T-helper 1 cell (primary cell): Measurements from ENCODE around the gene GALK2.
"Not testable (repeated sequence)": the region's sequence is repeated elsewhere in the genome, so short reads cannot be mapped to it uniquely, and the experiment has no call there.

Experiments used
- DNase-seq, 5 donors: peaks; one replicate each; pipeline ENCODE4 v3.0.0-alpha.2; 2012 to 2020

GALK2 gene

GRCh38 chr15:49164865-49165264 lies 5.2 kb upstream of the GALK2 start:
- no peak for DNase-seq

GRCh38 chr15:49168016-49168415 lies 2.0 kb upstream of the GALK2 start:
- no peak for DNase-seq

- no peak for DNase-seq
These were observed 1.7 kb downstream of the GALK2 start for GRCh38 chr15:49171790-49172189.

GRCh38 chr15:49174902-49175301 lies 4.9 kb downstream of the GALK2 start:
- DNase-seq = no peak

- DNase-seq = not testable (repeated sequence)
These were observed 5.7 kb downstream of the GALK2 start for GRCh38 chr15:49175582-49176397.

GRCh38 chr15:49178497-49178896 lies 8.4 kb downstream of the GALK2 start:
- no peak for DNase-seq

- DNase-seq = no peak
These were observed 9.6 kb downstream of the GALK2 start for GRCh38 chr15:49179433-49180190.

- DNase-seq = no peak
These were observed 12.1 kb downstream of the GALK2 start for GRCh38 chr15:49182128-49182527.

- not testable (repeated sequence) for DNase-seq
These were observed 13.7 kb downstream of the GALK2 start for GRCh38 chr15:49183741-49184140.

- DNase-seq = peak in 1 of 5 donors; percentile 15
These were observed 15.4 kb downstream of the GALK2 start for GRCh38 chr15:49185473-49185872.

- DNase-seq = no peak
These were observed 17.6 kb downstream of the GALK2 start for GRCh38 chr15:49187549-49188245.

- no peak for DNase-seq
These were observed 18.9 kb downstream of the GALK2 start for GRCh38 chr15:49188933-49189332.

- no peak for DNase-seq
These were observed 19.6 kb downstream of the GALK2 start for GRCh38 chr15:49189631-49190030.

- DNase-seq = no peak
These were observed 20.5 kb downstream of the GALK2 start for GRCh38 chr15:49190586-49190985.

GRCh38 chr15:49191892-49192291 lies 21.8 kb downstream of the GALK2 start:
- DNase-seq = no peak

- no peak for DNase-seq
These were observed 26.8 kb downstream of the GALK2 start for GRCh38 chr15:49196856-49197255.

GRCh38 chr15:49199666-49200065 lies 29.6 kb downstream of the GALK2 start:
- DNase-seq = no peak

GRCh38 chr15:49200347-49200746 lies 30.3 kb downstream of the GALK2 start:
- no peak for DNase-seq

GRCh38 chr15:49208102-49208501 lies 38.1 kb downstream of the GALK2 start:
- DNase-seq = not testable (repeated sequence)

- no peak for DNase-seq
These were observed 42.9 kb downstream of the GALK2 start for GRCh38 chr15:49212897-49213296.

GRCh38 chr15:49215768-49216739 lies 46.0 kb downstream of the GALK2 start:
- DNase-seq = no peak
